Measurements from ENCODE around the gene AFG1L.
"Not testable (repeated sequence)": the region's sequence is repeated elsewhere in the genome, so short reads cannot be mapped to it uniquely, and the experiment has no call there.

Gene AFG1L

GRCh38 chr6:108408861-108409260 is 114.0 kb downstream of the AFG1L start:
- no peak for DNase-seq
- Histone ChIP-seq H3K36me3 (ENCODE audit: control insufficient read depth, insufficient read depth, low read length) (no peaks in the 10 kb centered on the region), H3K56ac (ENCODE audit: low read length) (no peak overlapping the region), H3K4ac (ENCODE audit: low read depth, low read length) (no peak overlapping the region), H4K5ac (ENCODE audit: low read length) (no peak overlapping the region), H3K79me1 (ENCODE audit: low read length) (no peaks in the 10 kb centered on the region), H2BK15ac (replicated peaks; ENCODE audit: low read depth) (no peak overlapping the region), H4K8ac (ENCODE audit: low read depth, low read length) (no peak overlapping the region), H2AK5ac (ENCODE audit: low read length) (no peak overlapping the region), H3K18ac (ENCODE audit: low read length) (no peak overlapping the region), H2BK5ac (ENCODE audit: low read length) (no peak overlapping the region), H3K9ac (ENCODE audit: low read length) (no peak overlapping the region), H2BK120ac (ENCODE audit: low read depth, low read length) (no peak overlapping the region), H3K23ac (ENCODE audit: low read length) (no peak overlapping the region), H3K4me3 (ENCODE audit: low read length) (no peak overlapping the region), H3K79me2 (ENCODE audit: control insufficient read depth, insufficient read depth, low read length) (no peaks in the 10 kb centered on the region), H3K4me1 (ENCODE audit: control insufficient read depth, low read depth, low read length) (no peaks in the 10 kb centered on the region), H3K4me2 (ENCODE audit: low read length) (no peak overlapping the region), H3K27me3 (ENCODE audit: insufficient read depth, low read length, poor library complexity) (no peaks in the 10 kb centered on the region), H3K27ac (ENCODE audit: low read depth, low read length) (no peak overlapping the region)
- no CpG with 5 or more reads among the region's 3 CpGs for WGBS (ENCODE audit: extremely low coverage, insufficient coverage, low lambda C conversion rate)

GRCh38 chr6:108416047-108416833 is 121.4 kb downstream of the AFG1L start:
- not testable (repeated sequence) for H3K18ac ChIP-seq (ENCODE audit: low read length); H3K79me1 ChIP-seq (ENCODE audit: low read length); H3K79me2 ChIP-seq (ENCODE audit: control insufficient read depth, insufficient read depth, low read length); H3K9ac ChIP-seq (ENCODE audit: low read length); H2AK5ac ChIP-seq (ENCODE audit: low read length); H2BK5ac ChIP-seq (ENCODE audit: low read length); DNase-seq; H3K4me2 ChIP-seq (ENCODE audit: low read length); H3K4me1 ChIP-seq (ENCODE audit: control insufficient read depth, low read depth, low read length); H3K36me3 ChIP-seq (ENCODE audit: control insufficient read depth, insufficient read depth, low read length); H2BK120ac ChIP-seq (ENCODE audit: low read depth, low read length); H3K27me3 ChIP-seq (ENCODE audit: insufficient read depth, low read length, poor library complexity); H3K4me3 ChIP-seq (ENCODE audit: low read length); H4K5ac ChIP-seq (ENCODE audit: low read length); H3K23ac ChIP-seq (ENCODE audit: low read length); H3K4ac ChIP-seq (ENCODE audit: low read depth, low read length); H3K56ac ChIP-seq (ENCODE audit: low read length); H2BK15ac ChIP-seq (replicated peaks; ENCODE audit: low read depth); H4K8ac ChIP-seq (ENCODE audit: low read depth, low read length); H3K27ac ChIP-seq (ENCODE audit: low read depth, low read length)
- no CpG with 5 or more reads among the region's 5 CpGs for WGBS (ENCODE audit: extremely low coverage, insufficient coverage, low lambda C conversion rate)

- no peak overlapping the region for H4K8ac ChIP-seq (ENCODE audit: low read depth, low read length)
- H3K79me1 ChIP-seq (ENCODE audit: low read length): no peaks in the 10 kb centered on the region
- no peak overlapping the region for H3K23ac ChIP-seq (ENCODE audit: low read length)
- DNase-seq: no peak
- no peak overlapping the region for H3K56ac ChIP-seq (ENCODE audit: low read length)
- H2AK5ac ChIP-seq (ENCODE audit: low read length): no peak overlapping the region
- H3K4me3 ChIP-seq (ENCODE audit: low read length): no peak overlapping the region
- no peaks in the 10 kb centered on the region for H3K27me3 ChIP-seq (ENCODE audit: insufficient read depth, low read length, poor library complexity)
- H3K79me2 ChIP-seq (ENCODE audit: control insufficient read depth, insufficient read depth, low read length): no peaks in the 10 kb centered on the region
- no CpG with 5 or more reads among the region's 6 CpGs for WGBS (ENCODE audit: extremely low coverage, insufficient coverage, low lambda C conversion rate)
- no peak overlapping the region for H2BK15ac ChIP-seq (replicated peaks; ENCODE audit: low read depth)
- no peak overlapping the region for H3K18ac ChIP-seq (ENCODE audit: low read length)
- H2BK5ac ChIP-seq (ENCODE audit: low read length): no peak overlapping the region
- no peak overlapping the region for H3K4me2 ChIP-seq (ENCODE audit: low read length)
- H3K9ac ChIP-seq (ENCODE audit: low read length): no peak overlapping the region
- H3K27ac ChIP-seq (ENCODE audit: low read depth, low read length): no peak overlapping the region
- no peak overlapping the region for H4K5ac ChIP-seq (ENCODE audit: low read length)
- no peaks in the 10 kb centered on the region for H3K36me3 ChIP-seq (ENCODE audit: control insufficient read depth, insufficient read depth, low read length)
- H2BK120ac ChIP-seq (ENCODE audit: low read depth, low read length): no peak overlapping the region
- no peak overlapping the region for H3K4ac ChIP-seq (ENCODE audit: low read depth, low read length)
- no peaks in the 10 kb centered on the region for H3K4me1 ChIP-seq (ENCODE audit: control insufficient read depth, low read depth, low read length)
Measured at GRCh38 chr6:108417027-108417426, 122.2 kb downstream of the AFG1L start.

- no peak overlapping the region for H3K27ac ChIP-seq (ENCODE audit: low read depth, low read length)
- no peaks in the 10 kb centered on the region for H3K36me3 ChIP-seq (ENCODE audit: control insufficient read depth, insufficient read depth, low read length)
- no peaks in the 10 kb centered on the region for H3K4me1 ChIP-seq (ENCODE audit: control insufficient read depth, low read depth, low read length)
- no peak overlapping the region for H3K4me2 ChIP-seq (ENCODE audit: low read length)
- H3K79me1 ChIP-seq (ENCODE audit: low read length): no peaks in the 10 kb centered on the region
- H4K5ac ChIP-seq (ENCODE audit: low read length): no peak overlapping the region
- no peak overlapping the region for H2AK5ac ChIP-seq (ENCODE audit: low read length)
- no peaks in the 10 kb centered on the region for H3K27me3 ChIP-seq (ENCODE audit: insufficient read depth, low read length, poor library complexity)
- H2BK5ac ChIP-seq (ENCODE audit: low read length): no peak overlapping the region
- DNase-seq: no peak
- no peak overlapping the region for H3K4ac ChIP-seq (ENCODE audit: low read depth, low read length)
- H2BK15ac ChIP-seq (replicated peaks; ENCODE audit: low read depth): no peak overlapping the region
- no peak overlapping the region for H4K8ac ChIP-seq (ENCODE audit: low read depth, low read length)
- H2BK120ac ChIP-seq (ENCODE audit: low read depth, low read length): no peak overlapping the region
- H3K79me2 ChIP-seq (ENCODE audit: control insufficient read depth, insufficient read depth, low read length): no peaks in the 10 kb centered on the region
- H3K23ac ChIP-seq (ENCODE audit: low read length): no peak overlapping the region
- no peak overlapping the region for H3K4me3 ChIP-seq (ENCODE audit: low read length)
- H3K18ac ChIP-seq (ENCODE audit: low read length): no peak overlapping the region
- H3K56ac ChIP-seq (ENCODE audit: low read length): no peak overlapping the region
- no CpG with 5 or more reads among the region's 1 CpG for WGBS (ENCODE audit: extremely low coverage, insufficient coverage, low lambda C conversion rate)
- no peak overlapping the region for H3K9ac ChIP-seq (ENCODE audit: low read length)
Measured at GRCh38 chr6:108419474-108419873, 124.6 kb downstream of the AFG1L start.

GRCh38 chr6:108419934-108420609 is 125.2 kb downstream of the AFG1L start:
- no peaks in the 10 kb centered on the region for H3K36me3 ChIP-seq (ENCODE audit: control insufficient read depth, insufficient read depth, low read length)
- H3K79me1 ChIP-seq (ENCODE audit: low read length): no peaks in the 10 kb centered on the region
- no peaks in the 10 kb centered on the region for H3K27me3 ChIP-seq (ENCODE audit: insufficient read depth, low read length, poor library complexity)
- no peak overlapping the region for H4K5ac ChIP-seq (ENCODE audit: low read length)
- H3K23ac ChIP-seq (ENCODE audit: low read length): no peak overlapping the region
- peak; percentile 3 for DNase-seq
- no peak overlapping the region for H3K9ac ChIP-seq (ENCODE audit: low read length)
- no peak overlapping the region for H2BK15ac ChIP-seq (replicated peaks; ENCODE audit: low read depth)
- H2BK120ac ChIP-seq (ENCODE audit: low read depth, low read length): no peak overlapping the region
- H3K79me2 ChIP-seq (ENCODE audit: control insufficient read depth, insufficient read depth, low read length): no peaks in the 10 kb centered on the region
- WGBS (ENCODE audit: extremely low coverage, insufficient coverage, low lambda C conversion rate): 100% methylated on average over 1 of the region's 2 CpGs
- H4K8ac ChIP-seq (ENCODE audit: low read depth, low read length): no peak overlapping the region
- H3K18ac ChIP-seq (ENCODE audit: low read length): no peak overlapping the region
- H3K4me1 ChIP-seq (ENCODE audit: control insufficient read depth, low read depth, low read length): no peaks in the 10 kb centered on the region
- no peak overlapping the region for H2BK5ac ChIP-seq (ENCODE audit: low read length)
- no peak overlapping the region for H3K27ac ChIP-seq (ENCODE audit: low read depth, low read length)
- no peak overlapping the region for H3K56ac ChIP-seq (ENCODE audit: low read length)
- H3K4me3 ChIP-seq (ENCODE audit: low read length): no peak overlapping the region
- no peak overlapping the region for H3K4ac ChIP-seq (ENCODE audit: low read depth, low read length)
- no peak overlapping the region for H3K4me2 ChIP-seq (ENCODE audit: low read length)
- H2AK5ac ChIP-seq (ENCODE audit: low read length): no peak overlapping the region

Measured in mesendoderm (in vitro differentiated cells).